SKM-1 (cell line): Measurements from ENCODE around the gene ADAMTS12.

Source experiments
- DNase-seq: peaks from one replicate; lab custom pipeline; 2025; ENCODE audit not compliant: unreplicated experiment; lab: John Stamatoyannopoulos, UW

Gene ADAMTS12

GRCh38 chr5:33850100-33850594 is 41.6 kb downstream of the ADAMTS12 start:
- DNase-seq = peak; percentile 47

DNA sequence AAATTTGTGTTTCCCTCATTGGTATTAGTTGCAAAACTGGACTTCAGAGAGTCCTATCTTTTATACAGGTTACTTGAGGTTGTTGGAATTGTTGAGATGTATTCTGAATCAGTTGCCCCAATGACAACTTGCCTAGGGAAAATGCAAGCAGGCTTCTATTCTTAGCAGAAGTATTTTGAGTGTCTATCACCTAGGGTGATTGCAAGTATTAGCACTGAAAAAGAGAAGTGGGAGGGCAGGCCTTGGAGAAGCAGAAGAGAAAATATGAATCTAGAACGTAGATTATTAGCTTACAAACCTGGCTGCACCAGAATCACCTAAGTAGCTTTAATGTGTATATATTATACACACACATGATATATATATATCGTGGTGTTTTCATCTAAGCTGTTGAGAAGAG is 43.2 kb downstream of the ADAMTS12 start:
- DNase-seq = peak; percentile 18

DNA sequence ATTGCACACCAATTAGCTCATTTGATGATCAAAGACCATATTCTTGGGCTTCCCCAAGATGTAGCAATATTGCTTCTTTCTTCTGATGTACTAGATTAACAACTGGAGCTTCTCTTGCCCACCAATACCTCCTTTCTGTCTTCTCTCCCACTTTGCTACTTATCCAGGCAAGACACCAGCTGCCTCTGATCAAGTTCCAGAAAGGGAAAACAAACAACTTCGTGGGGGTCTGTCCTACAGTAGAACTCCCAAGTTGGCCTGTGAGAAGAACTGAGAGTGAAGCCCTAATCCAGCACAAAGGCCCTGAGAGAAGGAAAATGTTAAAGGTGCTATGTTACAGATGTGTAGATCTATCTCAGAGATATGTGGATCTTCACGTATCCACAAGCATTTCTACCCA is 44.9 kb downstream of the ADAMTS12 start:
- DNase-seq = no peak

- DNase-seq = no peak
These were observed 48.2 kb downstream of the ADAMTS12 start for GRCh38 chr5:33843579-33843978.

- no peak for DNase-seq
These were observed 49.3 kb downstream of the ADAMTS12 start for GRCh38 chr5:33842456-33842855.

- DNase-seq = no peak
These were observed 49.9 kb downstream of the ADAMTS12 start for GRCh38 chr5:33841891-33842290.

DNA sequence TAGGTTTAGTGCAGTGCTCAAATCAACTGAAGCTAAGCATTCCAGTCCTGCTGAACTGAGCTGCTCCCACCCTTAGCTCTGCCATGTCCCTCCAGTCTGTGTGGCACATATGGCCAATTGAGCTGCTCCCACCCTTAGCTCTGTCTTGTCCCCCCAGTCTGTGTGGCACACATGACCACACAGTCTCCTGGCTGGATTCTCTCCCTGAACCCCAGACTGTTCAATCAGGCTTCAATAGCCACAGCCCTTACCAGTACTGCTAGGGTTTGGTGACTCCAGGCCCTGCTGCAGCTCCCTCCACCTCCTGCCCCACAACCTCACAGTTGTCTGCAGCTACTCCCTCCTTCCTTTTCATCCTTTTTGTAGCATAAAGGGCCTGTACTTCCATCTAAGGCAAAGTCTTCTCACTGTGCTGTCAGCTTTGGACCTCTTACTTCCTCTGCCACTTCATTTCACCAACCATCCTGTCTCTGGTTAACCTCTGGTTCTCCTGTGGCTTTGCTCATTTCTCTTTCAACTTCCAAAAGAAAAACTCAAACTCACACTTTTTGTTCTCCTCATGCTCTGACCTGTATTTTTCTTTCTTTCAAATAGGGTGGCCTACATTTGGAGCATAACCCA is 50.8 kb downstream of the ADAMTS12 start:
- DNase-seq = no peak

DNA sequence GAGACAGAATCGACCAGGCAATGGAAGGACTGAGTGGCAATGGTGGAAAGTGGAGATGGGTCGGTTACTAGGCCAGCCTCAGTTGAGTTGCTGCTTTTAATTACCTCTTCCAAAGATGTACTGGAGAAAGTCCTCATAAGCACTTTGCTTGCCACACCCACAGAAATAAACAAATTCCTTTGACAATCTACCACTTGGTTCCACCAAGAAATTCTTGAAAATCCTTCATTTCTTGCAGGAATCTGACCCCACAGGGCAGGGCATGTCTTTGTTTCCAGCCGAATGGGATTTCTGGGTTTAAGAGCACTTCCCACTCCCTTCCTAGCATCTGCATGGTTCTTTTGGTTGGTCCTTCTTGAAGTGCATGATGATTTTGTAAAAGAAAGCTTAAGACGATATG is 54.5 kb downstream of the ADAMTS12 start:
- DNase-seq = no peak

DNA sequence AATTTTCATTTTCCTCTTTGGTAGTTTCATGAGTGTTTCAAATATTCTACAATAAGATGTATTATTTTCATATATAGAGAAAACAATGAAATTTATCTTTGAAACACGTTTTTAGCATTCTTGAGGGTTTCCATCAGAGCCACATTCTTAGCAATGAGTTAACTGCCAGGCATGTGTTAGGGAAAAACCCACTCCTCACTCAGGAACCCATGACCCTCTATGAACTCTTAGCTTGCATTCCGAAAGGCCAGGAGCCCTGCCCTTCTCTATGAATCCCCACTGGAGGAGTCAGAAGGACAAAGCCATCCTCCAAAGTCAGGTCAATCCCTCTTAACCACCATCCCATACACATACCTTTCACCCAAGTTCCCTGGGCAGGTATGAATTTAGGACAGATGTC is 57.5 kb downstream of the ADAMTS12 start:
- no peak for DNase-seq

- DNase-seq = no peak
These were observed 58.6 kb downstream of the ADAMTS12 start for GRCh38 chr5:33833237-33833575.

GRCh38 chr5:33832404-33833236 is 59.2 kb downstream of the ADAMTS12 start:
- no peak for DNase-seq

DNA sequence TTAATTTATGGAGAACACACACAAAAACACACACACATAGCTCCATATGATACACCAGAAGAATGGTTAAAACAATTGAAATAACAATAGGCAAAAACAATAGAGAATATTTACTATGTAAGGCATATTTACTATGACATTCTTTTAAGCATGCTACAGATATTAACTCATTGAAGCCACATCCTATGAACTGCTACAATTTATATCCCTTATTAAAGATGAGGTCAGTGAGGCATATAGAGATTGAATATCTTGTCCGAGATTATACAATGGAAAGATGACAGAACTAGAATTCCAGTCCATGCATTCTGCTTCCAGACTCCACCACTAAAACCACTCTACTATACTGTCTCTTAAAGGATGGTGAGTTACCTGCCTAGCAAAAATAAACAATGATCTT is 60.7 kb downstream of the ADAMTS12 start:
- no peak for DNase-seq

- no peak for DNase-seq
These were observed 62.4 kb downstream of the ADAMTS12 start for GRCh38 chr5:33829430-33829829.

DNA sequence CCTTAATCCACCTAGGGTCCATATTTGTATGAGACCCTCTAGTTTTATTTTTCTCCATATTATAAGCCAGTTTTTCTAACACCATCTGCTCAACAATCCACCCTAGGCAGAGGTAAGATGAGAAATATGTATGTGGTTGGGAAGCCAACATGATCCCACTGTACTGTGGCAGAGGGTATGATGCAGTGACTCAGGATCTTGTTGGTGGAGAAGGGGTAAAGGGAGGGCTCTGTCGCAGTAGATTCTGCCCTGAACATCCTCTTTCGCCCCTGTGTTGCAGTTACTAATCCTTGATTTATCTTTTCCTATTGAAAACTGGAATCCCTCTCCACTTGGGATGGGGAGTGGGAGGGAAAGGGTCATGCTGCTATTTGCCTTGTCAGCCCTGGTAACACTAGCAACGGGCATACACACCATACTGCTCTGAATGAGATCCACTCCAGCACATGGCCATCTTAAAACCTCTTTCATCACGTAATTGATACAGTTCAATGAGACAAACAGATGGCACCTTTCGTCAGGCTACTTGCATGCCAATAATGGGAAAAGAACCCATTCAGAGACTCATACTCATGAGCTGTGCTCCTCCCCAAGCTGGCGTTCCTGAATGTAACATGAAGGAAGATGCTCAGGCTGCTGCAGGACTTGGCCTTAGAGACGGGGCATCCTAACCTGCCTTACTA is 63.0 kb downstream of the ADAMTS12 start:
- no peak for DNase-seq

- no peak for DNase-seq
These were observed 63.9 kb downstream of the ADAMTS12 start for GRCh38 chr5:33827885-33828284.

- no peak for DNase-seq
These were observed 64.6 kb downstream of the ADAMTS12 start for GRCh38 chr5:33827018-33827707.

- DNase-seq = peak; percentile 67
These were observed 67.1 kb downstream of the ADAMTS12 start for GRCh38 chr5:33824516-33825195.

DNA sequence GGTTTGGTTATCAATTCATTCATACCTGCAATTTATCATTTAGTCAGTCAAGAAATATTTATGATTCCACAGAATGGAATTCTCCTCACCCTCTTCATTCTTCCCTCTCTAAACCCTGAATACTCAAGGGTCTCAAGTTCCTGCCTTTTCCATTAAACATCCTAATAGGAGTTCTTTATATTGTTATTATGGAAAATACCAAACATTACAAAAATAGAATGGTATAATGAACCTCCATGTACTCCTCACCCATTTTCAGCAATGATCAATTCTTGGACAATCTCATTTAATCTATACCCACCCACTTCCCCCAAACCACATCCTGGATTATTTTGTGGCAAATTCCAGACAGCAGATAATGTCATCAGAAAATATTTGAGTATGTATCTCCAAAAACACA is 74.5 kb downstream of the ADAMTS12 start:
- DNase-seq = no peak

DNA sequence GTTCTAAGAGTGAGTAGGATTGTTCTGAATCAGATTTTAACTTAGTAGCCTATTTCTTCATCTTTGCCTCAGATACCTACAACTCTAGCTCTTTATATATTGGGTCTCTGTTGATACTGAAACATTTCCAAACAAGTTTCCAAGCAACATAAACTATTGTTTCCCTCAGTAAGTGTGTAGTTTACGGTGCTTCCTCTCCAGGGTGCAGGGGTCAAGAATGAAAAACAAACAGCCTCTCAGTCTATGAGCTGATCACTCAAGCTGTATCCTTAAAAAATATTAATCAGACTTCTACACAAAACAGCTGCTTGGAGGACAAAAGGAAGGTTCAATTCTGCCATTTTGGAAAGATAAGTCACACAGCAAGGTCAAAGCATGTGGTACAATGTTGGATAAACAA is 75.0 kb downstream of the ADAMTS12 start:
- DNase-seq = no peak

DNA sequence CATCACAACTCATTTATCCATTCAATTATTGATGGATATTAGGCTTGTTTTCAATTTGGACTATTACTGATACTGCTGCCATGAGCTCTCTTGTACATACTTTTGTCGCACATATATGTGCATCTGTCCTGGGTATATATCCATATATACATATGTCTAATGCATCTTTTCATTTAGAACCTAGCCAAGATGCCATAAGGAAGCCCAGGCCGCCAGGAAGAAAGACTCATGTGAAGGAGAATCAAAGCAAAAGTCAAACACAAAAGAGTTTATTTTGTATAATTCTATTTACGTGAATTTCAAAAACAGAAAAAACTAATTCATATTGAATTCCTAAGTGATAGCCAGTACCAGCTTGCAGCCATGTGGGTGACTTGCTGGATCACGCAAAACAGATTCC is 79.0 kb downstream of the ADAMTS12 start:
- no peak for DNase-seq
